H9 (cell line): ENCODE measurements around the gene NUP210L. TPM values are rescaled to one million over a fixed set of nuclear protein-coding genes. Genes with fewer than 3 reads are reported as not detected.
A peak's percentile ranks its signal among the peaks of the same experiment; 100 is the strongest.

Source experiments
- DNase-seq: peaks from one replicate; pipeline ENCODE4 v3.0.0-alpha.2; 2017
- H2AFZ ChIP-seq: one replicate; pipeline ENCODE4 v1.6.1; 2013; ENCODE audit warnings: mild to moderate bottlenecking, low read length, control low read depth, moderate library complexity
- H2AK5ac ChIP-seq: 2 replicates; pipeline ENCODE4 v1.6.1; 2013; ENCODE audit warnings: low read length, control low read depth, mixed read lengths; ENCODE audit not compliant: insufficient read length
- H2BK120ac ChIP-seq: one replicate; pipeline ENCODE4 v1.6.1; 2013; ENCODE audit warnings: low read depth, mild to moderate bottlenecking, low read length, control low read depth, inconsistent platforms; ENCODE audit not compliant: poor library complexity, severe bottlenecking
- H2BK12ac ChIP-seq: 2 replicates; pipeline ENCODE4 v1.6.1; 2013; ENCODE audit warnings: low read length, control low read depth, mixed read lengths, low read depth; ENCODE audit not compliant: insufficient read length
- H2BK15ac ChIP-seq: 2 replicates; pipeline ENCODE4 v1.6.1; 2013; ENCODE audit warnings: low read depth, low read length, control low read depth
- H2BK20ac ChIP-seq: one replicate; pipeline ENCODE4 v1.6.1; 2013; ENCODE audit warnings: low read depth, mild to moderate bottlenecking, low read length, control low read depth, inconsistent platforms; ENCODE audit not compliant: poor library complexity, severe bottlenecking
- H2BK5ac ChIP-seq: 2 replicates; pipeline ENCODE4 v1.6.1; 2013; ENCODE audit warnings: low read length, control low read depth, mixed read lengths; ENCODE audit not compliant: insufficient read length
- H3K14ac ChIP-seq: 2 replicates; pipeline ENCODE4 v1.6.1; 2013; ENCODE audit warnings: low read length, control low read depth; ENCODE audit not compliant: insufficient read depth
- H3K18ac ChIP-seq: 2 replicates; pipeline ENCODE4 v1.6.1; 2013; ENCODE audit warnings: low read depth, mild to moderate bottlenecking, mixed read lengths, low read length, control low read depth; ENCODE audit not compliant: insufficient read length
- H3K23ac ChIP-seq: 2 replicates; pipeline ENCODE4 v1.6.1; 2013; ENCODE audit warnings: low read length, control low read depth, mixed read lengths, low read depth; ENCODE audit not compliant: insufficient read length
- H3K23me2 ChIP-seq: 2 replicates; pipeline ENCODE4 v1.6.1; 2013; ENCODE audit warnings: low read depth, mild to moderate bottlenecking, mixed read lengths, low read length, control low read depth; ENCODE audit not compliant: insufficient read length, poor library complexity, severe bottlenecking
- H3K27ac ChIP-seq: 2 replicates; pipeline ENCODE4 v1.5.1; 2013; ENCODE audit warnings: low read length, control low read depth, mixed read lengths, low read depth; ENCODE audit not compliant: insufficient read length
- H3K27me3 ChIP-seq: 2 replicates; pipeline ENCODE4 v1.6.1; 2013; ENCODE audit warnings: low read length, control low read depth, inconsistent platforms; ENCODE audit not compliant: insufficient read depth
- H3K4ac ChIP-seq: 2 replicates; pipeline ENCODE4 v1.6.1; 2013; ENCODE audit warnings: low read depth, mild to moderate bottlenecking, control low read depth, inconsistent platforms, low read length, moderate library complexity
- H3K4me1 ChIP-seq: 2 replicates; pipeline ENCODE4 v1.6.1; 2013; ENCODE audit warnings: low read length, control low read depth, inconsistent platforms; ENCODE audit not compliant: insufficient read depth
- H3K4me2 ChIP-seq: 2 replicates; pipeline ENCODE4 v1.6.1; 2013; ENCODE audit warnings: low read length, control low read depth, mixed read lengths; ENCODE audit not compliant: insufficient read length, insufficient read depth
- H3K56ac ChIP-seq: 2 replicates; pipeline ENCODE4 v1.6.1; 2013; ENCODE audit warnings: low read depth, mild to moderate bottlenecking, mixed read lengths, low read length, control low read depth; ENCODE audit not compliant: insufficient read length
- H3K79me1 ChIP-seq: 2 replicates; pipeline ENCODE4 v1.6.1; 2013; ENCODE audit warnings: low read depth, mild to moderate bottlenecking, moderate library complexity, low read length, control low read depth, inconsistent platforms; ENCODE audit not compliant: insufficient read depth, poor library complexity, severe bottlenecking
- H3K79me2 ChIP-seq: 2 replicates; pipeline ENCODE4 v1.6.1; 2013; ENCODE audit warnings: low read length, control low read depth, inconsistent platforms; ENCODE audit not compliant: insufficient read depth
- H3K9ac ChIP-seq: 2 replicates; pipeline ENCODE4 v1.6.1; 2013; ENCODE audit warnings: low read length, control low read depth, mixed read lengths; ENCODE audit not compliant: insufficient read length; ENCODE audit errors: extremely low read depth
- H3K9me3 ChIP-seq: one replicate; pipeline ENCODE4 v1.6.1; 2013; ENCODE audit warnings: low read depth, low read length, inconsistent platforms; ENCODE audit not compliant: control insufficient read depth
- H3T11ph ChIP-seq: one replicate; pipeline ENCODE4 v1.6.1; 2013; ENCODE audit warnings: mild to moderate bottlenecking, low read length, control low read depth, inconsistent platforms
- H4K20me1 ChIP-seq: one replicate; pipeline ENCODE4 v1.6.1; 2013; ENCODE audit not compliant: control insufficient read depth, insufficient read length, insufficient read depth
- H4K5ac ChIP-seq: 2 replicates; pipeline ENCODE4 v1.6.1; 2013; ENCODE audit warnings: low read depth, mild to moderate bottlenecking, mixed read lengths, low read length, control low read depth; ENCODE audit not compliant: insufficient read length
- H4K8ac ChIP-seq: replicated peaks from 2 replicates; pipeline ENCODE4 v1.6.1; 2013; ENCODE audit warnings: low read length, control low read depth, mixed read lengths, low read depth; ENCODE audit not compliant: insufficient read length
- H4K91ac ChIP-seq: 2 replicates; pipeline ENCODE4 v1.6.1; 2013; ENCODE audit warnings: low read depth, mild to moderate bottlenecking, moderate library complexity, mixed read lengths, low read length, control low read depth; ENCODE audit not compliant: insufficient read length
- H3K27ac Mint-ChIP-seq, 3 experiments: 2 replicates in 2 of 3; 3 replicates in 1 of 3; pipeline ENCODE4 v1.8.0; 2020 to 2021; ENCODE audit warnings: mixed read lengths in 3 of 3, mild to moderate bottlenecking in 1 of 3, moderate library complexity in 1 of 3
- H3K27me3 Mint-ChIP-seq: 2 replicates; pipeline ENCODE4 v1.8.0; 2021; ENCODE audit warnings: low read depth, mild to moderate bottlenecking, moderate library complexity, mixed read lengths
- H3K36me3 Mint-ChIP-seq, 3 experiments: 2 replicates in 2 of 3; 3 replicates in 1 of 3; pipeline ENCODE4 v1.8.0; 2020 to 2021; ENCODE audit warnings: low read depth in 3 of 3, mixed read lengths in 3 of 3; ENCODE audit not compliant: insufficient read depth in 1 of 3
- H3K4me1 Mint-ChIP-seq, 2 experiments: 2 replicates each; pipeline ENCODE4 v1.8.0; 2020; ENCODE audit warnings: mixed read lengths in 2 of 2
- H3K4me3 Mint-ChIP-seq, 2 experiments: 2 replicates in 1 of 2; 3 replicates in 1 of 2; pipeline ENCODE4 v1.8.0; 2020 to 2021; ENCODE audit warnings: mild to moderate bottlenecking in 2 of 2, mixed read lengths in 2 of 2, moderate library complexity in 1 of 2
- H3K9me3 Mint-ChIP-seq, 2 experiments: 2 replicates in 1 of 2; 3 replicates in 1 of 2; pipeline ENCODE4 v1.8.0; 2020; ENCODE audit warnings: mild to moderate bottlenecking in 2 of 2, mixed read lengths in 2 of 2, moderate library complexity in 1 of 2
- WGBS: extraction: QIAGEN DNeasy Blood & Tissue Kit; methylation state at CpG from one replicate; pipeline ENCODE4 v1.1.7; 2013; ENCODE audit warnings: missing lambda C conversion rate, low lambda C conversion rate, mixed read lengths; ENCODE audit not compliant: insufficient read length; ENCODE audit errors: extremely low coverage; 5-methylcytosine and 5-hydroxymethylcytosine counted together
- total RNA-seq: library from RNA; stranded (reverse); gene quantifications from 2 replicates; pipeline ENCODE4 v1.2.1, GENCODE V29; 2021
- TF ChIP-seq, protein P1 (sequence below): fragments of 200-600 bp; sonication (generic); conservative IDR thresholded peaks from 3 replicates; pipeline ENCODE4 v1.8.0; 2021; ENCODE audit warnings: antibody characterized with exemption, mild to moderate bottlenecking

NUP210L gene
- total RNA-seq, 1 experiment from 2014 or later: 0.04 TPM

DNA sequence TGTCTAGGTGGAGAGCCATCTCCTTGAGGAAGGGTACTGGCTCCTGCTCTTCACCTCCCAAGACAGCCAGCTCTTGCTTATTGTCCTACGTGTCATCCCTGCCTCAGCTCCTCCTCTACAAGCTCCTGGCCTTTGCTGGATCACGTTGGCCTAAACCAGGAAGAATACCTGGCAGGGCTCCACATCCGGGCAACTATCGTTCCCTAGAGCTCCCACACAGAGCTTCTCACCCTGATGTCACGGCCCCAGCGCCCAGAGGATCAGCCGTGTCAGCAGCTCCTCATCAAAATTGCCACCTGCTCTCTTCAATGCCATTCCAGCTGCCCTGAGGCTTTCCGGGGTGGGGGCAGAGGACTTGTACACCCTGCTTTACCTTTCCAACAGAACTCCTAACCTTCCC lies 38.9 kb upstream of the NUP210L start:
- H4K91ac ChIP-seq: no peak overlapping the region
- Mint-ChIP-seq H3K4me1 (peaks cover 19 to 20% of the 10 kb centered on the region in 2 experiments), H3K27ac (peak overlapping the region in 1 of 3 experiments; percentile 71; a peak in 1 of 7 replicates), H3K36me3 (no peaks in the 10 kb centered on the region), H3K27me3 (peaks cover 5% of the 10 kb centered on the region; the same call in 1 of the 2 replicates), H3K9me3 (no peaks in the 10 kb centered on the region), H3K4me3 (no peak overlapping the region)
- H3T11ph ChIP-seq: no peak overlapping the region
- H2AK5ac ChIP-seq: no peak overlapping the region
- no peak overlapping the region for H2BK120ac ChIP-seq
- no peaks in the 10 kb centered on the region; the same call in 1 of the 2 replicates for H3K27me3 ChIP-seq
- TF ChIP-seq, protein P1, sequence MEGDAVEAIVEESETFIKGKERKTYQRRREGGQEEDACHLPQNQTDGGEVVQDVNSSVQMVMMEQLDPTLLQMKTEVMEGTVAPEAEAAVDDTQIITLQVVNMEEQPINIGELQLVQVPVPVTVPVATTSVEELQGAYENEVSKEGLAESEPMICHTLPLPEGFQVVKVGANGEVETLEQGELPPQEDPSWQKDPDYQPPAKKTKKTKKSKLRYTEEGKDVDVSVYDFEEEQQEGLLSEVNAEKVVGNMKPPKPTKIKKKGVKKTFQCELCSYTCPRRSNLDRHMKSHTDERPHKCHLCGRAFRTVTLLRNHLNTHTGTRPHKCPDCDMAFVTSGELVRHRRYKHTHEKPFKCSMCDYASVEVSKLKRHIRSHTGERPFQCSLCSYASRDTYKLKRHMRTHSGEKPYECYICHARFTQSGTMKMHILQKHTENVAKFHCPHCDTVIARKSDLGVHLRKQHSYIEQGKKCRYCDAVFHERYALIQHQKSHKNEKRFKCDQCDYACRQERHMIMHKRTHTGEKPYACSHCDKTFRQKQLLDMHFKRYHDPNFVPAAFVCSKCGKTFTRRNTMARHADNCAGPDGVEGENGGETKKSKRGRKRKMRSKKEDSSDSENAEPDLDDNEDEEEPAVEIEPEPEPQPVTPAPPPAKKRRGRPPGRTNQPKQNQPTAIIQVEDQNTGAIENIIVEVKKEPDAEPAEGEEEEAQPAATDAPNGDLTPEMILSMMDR: no peak
- no peak overlapping the region for H4K8ac ChIP-seq
- no peak overlapping the region for H2BK12ac ChIP-seq
- no peak overlapping the region for H3K56ac ChIP-seq
- no peaks in the 10 kb centered on the region for H3K79me1 ChIP-seq
- DNase-seq: no peak
- no CpG with 5 or more reads among the region's 8 CpGs for WGBS
- no peak overlapping the region for H3K9ac ChIP-seq
- H2BK5ac ChIP-seq: no peak overlapping the region
- no peak overlapping the region for H3K18ac ChIP-seq
- no peak overlapping the region for H2AFZ ChIP-seq
- no peak overlapping the region for H3K4me2 ChIP-seq
- H4K20me1 ChIP-seq: no peaks in the 10 kb centered on the region
- no peak overlapping the region for H4K5ac ChIP-seq
- H3K79me2 ChIP-seq: no peaks in the 10 kb centered on the region
- peaks cover 6% of the 10 kb centered on the region; the same call in 1 of the 2 replicates for H3K4me1 ChIP-seq
- no peak overlapping the region for H3K27ac ChIP-seq
- H2BK20ac ChIP-seq: no peak overlapping the region
- H3K14ac ChIP-seq: no peak overlapping the region
- no peaks in the 10 kb centered on the region for H3K9me3 ChIP-seq
- no peak overlapping the region for H2BK15ac ChIP-seq
- H3K23ac ChIP-seq: no peak overlapping the region
- H3K23me2 ChIP-seq: no peaks in the 10 kb centered on the region
- H3K4ac ChIP-seq: no peak overlapping the region
